Endothelial cell (in vitro differentiated cells): ENCODE measurements around the gene ZSWIM3. TPM values are rescaled to one million over a fixed set of nuclear protein-coding genes. Genes with fewer than 3 reads are reported as not detected.

ENCODE experiments used
- DNase-seq: peaks from one replicate; pipeline ENCODE4 v3.0.0; 2021; ENCODE audit warnings: low spot score
- H3K27ac Mint-ChIP-seq: one replicate; pipeline ENCODE4 v1.8.0; 2021; ENCODE audit warnings: mixed read lengths, inconsistent platforms; ENCODE audit not compliant: unreplicated experiment
- H3K27me3 Mint-ChIP-seq: one replicate; pipeline ENCODE4 v1.8.0; 2021; ENCODE audit warnings: mild to moderate bottlenecking, moderate library complexity, mixed read lengths, inconsistent platforms; ENCODE audit not compliant: unreplicated experiment
- H3K36me3 Mint-ChIP-seq: one replicate; pipeline ENCODE4 v1.8.0; 2021; ENCODE audit warnings: mild to moderate bottlenecking, low read depth, mixed read lengths, inconsistent platforms; ENCODE audit not compliant: unreplicated experiment
- H3K4me1 Mint-ChIP-seq: one replicate; pipeline ENCODE4 v1.8.0; 2021; ENCODE audit warnings: mild to moderate bottlenecking, mixed read lengths, inconsistent platforms; ENCODE audit not compliant: unreplicated experiment
- H3K4me3 Mint-ChIP-seq: one replicate; pipeline ENCODE4 v1.8.0; 2021; ENCODE audit warnings: mild to moderate bottlenecking, mixed read lengths, inconsistent platforms; ENCODE audit not compliant: unreplicated experiment
- H3K9me3 Mint-ChIP-seq: one replicate; pipeline ENCODE4 v1.8.0; 2021; ENCODE audit warnings: mixed read lengths, inconsistent platforms; ENCODE audit not compliant: unreplicated experiment
- total RNA-seq: library from RNA; stranded (reverse); fragmentation: NEBNext Ultra II Directional; extraction: Animal tissue kit (Norgen Biotek cat#: 25700); gene quantifications from one replicate; pipeline ENCODE4 v1.2.1, GENCODE V29; 2021; ENCODE audit not compliant: unreplicated experiment
- TF ChIP-seq, protein P1 (sequence below): fragments of 200-600 bp; sonication (generic); IDR thresholded peaks from one replicate; pipeline ENCODE4 v1.5.0; 2021; ENCODE audit warnings: antibody characterized with exemption; ENCODE audit not compliant: unreplicated experiment

ZSWIM3 gene
- total RNA-seq, 1 donor from 2014 or later = 6.7 TPM

DNA sequence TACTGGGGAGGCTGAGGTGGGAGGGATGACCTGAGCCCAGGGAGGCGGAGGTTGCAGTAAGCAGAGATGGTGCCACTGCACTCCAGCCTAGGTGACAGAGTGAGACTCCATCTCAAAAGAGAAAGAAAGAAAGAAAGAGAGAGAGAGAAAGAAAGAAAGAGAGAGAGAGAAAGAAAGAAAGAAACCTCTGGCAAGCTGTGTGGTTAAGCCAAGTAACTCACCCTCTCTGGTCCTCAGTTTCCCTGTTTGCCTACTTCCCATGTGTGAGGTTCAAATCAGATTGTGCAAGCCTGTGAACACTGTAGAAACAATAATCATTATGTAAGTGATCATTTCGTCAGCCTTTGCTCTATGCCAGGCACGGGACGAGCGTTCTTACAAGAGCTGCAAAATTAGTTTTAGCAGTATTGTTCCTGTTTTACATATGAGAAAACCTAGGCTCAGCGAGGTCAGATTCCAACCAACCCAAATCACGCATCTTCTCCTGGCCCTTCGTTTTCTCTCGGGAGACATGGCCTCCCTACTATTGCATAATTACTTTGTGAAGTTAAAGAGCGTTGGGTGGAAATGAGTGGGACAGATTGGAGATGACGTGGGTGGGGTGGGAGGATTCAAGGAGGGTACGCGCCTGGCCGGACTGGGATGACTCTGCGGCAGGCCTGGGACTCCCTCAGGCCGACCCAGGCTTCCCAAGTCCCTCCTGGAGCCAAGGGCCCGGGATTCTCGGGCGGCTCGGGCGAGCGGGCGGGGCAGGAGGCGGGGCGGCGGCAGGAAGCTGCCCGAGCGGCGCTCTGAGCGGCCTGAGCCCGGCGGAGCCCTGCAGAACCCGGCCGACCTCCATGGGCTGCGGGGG is 24.2 kb upstream of the ZSWIM3 start, which contains the start of gene SNX21:
Gene SNX21 (plus strand): TSS at position 770 of the 853 bp plus-strand sequence. CDS start 121 bp downstream, outside the sequence.
- Mint-ChIP-seq H3K27me3 (peaks cover 4% of the 10 kb centered on the region), H3K27ac (peak within 1 kb of the TSS; percentile 39), H3K36me3 (no peaks in the 10 kb centered on the region), H3K4me3 (peak within 1 kb of the TSS; percentile 89), H3K9me3 (no peaks in the 10 kb centered on the region), H3K4me1 (peaks cover 6% of the 10 kb centered on the region)
- peak; percentile 80 for DNase-seq
- TF ChIP-seq, protein P1, sequence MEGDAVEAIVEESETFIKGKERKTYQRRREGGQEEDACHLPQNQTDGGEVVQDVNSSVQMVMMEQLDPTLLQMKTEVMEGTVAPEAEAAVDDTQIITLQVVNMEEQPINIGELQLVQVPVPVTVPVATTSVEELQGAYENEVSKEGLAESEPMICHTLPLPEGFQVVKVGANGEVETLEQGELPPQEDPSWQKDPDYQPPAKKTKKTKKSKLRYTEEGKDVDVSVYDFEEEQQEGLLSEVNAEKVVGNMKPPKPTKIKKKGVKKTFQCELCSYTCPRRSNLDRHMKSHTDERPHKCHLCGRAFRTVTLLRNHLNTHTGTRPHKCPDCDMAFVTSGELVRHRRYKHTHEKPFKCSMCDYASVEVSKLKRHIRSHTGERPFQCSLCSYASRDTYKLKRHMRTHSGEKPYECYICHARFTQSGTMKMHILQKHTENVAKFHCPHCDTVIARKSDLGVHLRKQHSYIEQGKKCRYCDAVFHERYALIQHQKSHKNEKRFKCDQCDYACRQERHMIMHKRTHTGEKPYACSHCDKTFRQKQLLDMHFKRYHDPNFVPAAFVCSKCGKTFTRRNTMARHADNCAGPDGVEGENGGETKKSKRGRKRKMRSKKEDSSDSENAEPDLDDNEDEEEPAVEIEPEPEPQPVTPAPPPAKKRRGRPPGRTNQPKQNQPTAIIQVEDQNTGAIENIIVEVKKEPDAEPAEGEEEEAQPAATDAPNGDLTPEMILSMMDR = no peak

- peak; percentile 70 for DNase-seq
- H3K4me3 Mint-ChIP-seq = peak overlapping the region; percentile 77
- H3K9me3 Mint-ChIP-seq = no peaks in the 10 kb centered on the region
- TF ChIP-seq, protein P1 = no peak
- no peak overlapping the region for H3K27ac Mint-ChIP-seq
- no peaks in the 10 kb centered on the region for H3K36me3 Mint-ChIP-seq
- H3K27me3 Mint-ChIP-seq = peaks cover 4% of the 10 kb centered on the region
- H3K4me1 Mint-ChIP-seq = peaks cover 6% of the 10 kb centered on the region
Observed at GRCh38 chr20:45833883-45834796, 23.3 kb upstream of the ZSWIM3 start.

DNA sequence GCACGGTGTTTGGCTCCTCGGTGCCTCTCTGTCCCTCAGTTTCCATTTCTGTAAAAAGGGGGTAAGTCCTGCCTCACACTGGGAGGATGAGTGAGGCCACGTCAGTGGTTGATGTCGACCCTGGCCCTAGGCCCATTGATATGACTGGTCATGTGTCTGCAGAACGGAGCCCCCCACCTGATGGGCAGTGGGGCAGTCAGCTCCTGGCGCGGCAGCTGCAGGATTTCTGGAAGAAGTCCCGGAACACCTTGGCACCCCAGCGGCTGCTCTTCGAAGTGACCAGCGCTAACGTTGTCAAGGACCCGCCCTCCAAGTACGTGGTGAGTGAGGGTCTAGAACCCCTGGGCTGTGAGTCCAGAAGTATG is 22.6 kb upstream of the ZSWIM3 start:
- Mint-ChIP-seq H3K27me3 (peaks cover 4% of the 10 kb centered on the region), H3K4me1 (peaks cover 6% of the 10 kb centered on the region), H3K9me3 (no peaks in the 10 kb centered on the region), H3K27ac (no peak overlapping the region), H3K4me3 (peak overlapping the region; percentile 77), H3K36me3 (no peaks in the 10 kb centered on the region)
- TF ChIP-seq, protein P1 = no peak
- no peak for DNase-seq

GRCh38 chr20:45835329-45835765 is 22.1 kb upstream of the ZSWIM3 start:
- no peaks in the 10 kb centered on the region for H3K36me3 Mint-ChIP-seq
- H3K9me3 Mint-ChIP-seq = no peaks in the 10 kb centered on the region
- DNase-seq = no peak
- peaks cover 4% of the 10 kb centered on the region for H3K27me3 Mint-ChIP-seq
- TF ChIP-seq, protein P1 = no peak
- H3K27ac Mint-ChIP-seq = no peak overlapping the region
- H3K4me3 Mint-ChIP-seq = no peak overlapping the region
- peaks cover 6% of the 10 kb centered on the region for H3K4me1 Mint-ChIP-seq
